ENCODE data around the gene TMPRSS6. TPM values are rescaled to one million over a fixed set of nuclear protein-coding genes. Genes with fewer than 3 reads are reported as not detected.
A peak's percentile ranks its signal among the peaks of the same experiment; 100 is the strongest.

The TMPRSS6 gene
- total RNA-seq, 4 donors from 2014 or later: 0.27 to 0.88 TPM; not detected in 2

GRCh38 chr22:37030560-37031281 lies 78.8 kb downstream of the TMPRSS6 start:
- H3K27ac ChIP-seq: peak overlapping the region in 2 of 4 donors; percentile 84 to 86
- no peak overlapping the region for H3K4me3 ChIP-seq
- peak in 1 of 3 donors; percentile 37 for DNase-seq
- TF ChIP-seq POLR2A (IDR thresholded peaks at IDR 0.05) (no peak), CTCF (IDR thresholded peaks at IDR 0.05) (no peak)
- H3K27me3 ChIP-seq: no peaks in the 10 kb centered on the region
- H3K9me3 ChIP-seq: no peaks in the 10 kb centered on the region
- peaks cover 0 to 44% (median 0%) of the 10 kb centered on the region in 3 donors for H3K36me3 ChIP-seq
- peaks cover 0 to 57% (median 2%) of the 10 kb centered on the region in 4 donors for H3K4me1 ChIP-seq

GRCh38 chr22:37028692-37029674 lies 80.5 kb downstream of the TMPRSS6 start:
- peak in 1 of 3 donors; percentile 45 for DNase-seq
- H3K36me3 ChIP-seq: peaks cover 0 to 51% (median 0%) of the 10 kb centered on the region in 3 donors
- no peak for TF ChIP-seq CTCF (IDR thresholded peaks at IDR 0.05)
- no peak for TF ChIP-seq POLR2A (IDR thresholded peaks at IDR 0.05)
- H3K27ac ChIP-seq: no peak overlapping the region
- H3K4me1 ChIP-seq: peaks cover 0 to 57% (median 2%) of the 10 kb centered on the region in 4 donors
- H3K27me3 ChIP-seq: no peaks in the 10 kb centered on the region
- no peak overlapping the region for H3K4me3 ChIP-seq
- H3K9me3 ChIP-seq: no peaks in the 10 kb centered on the region

GRCh38 chr22:37027556-37027955 lies 82.0 kb downstream of the TMPRSS6 start:
- TF ChIP-seq POLR2A (IDR thresholded peaks at IDR 0.05) (no peak), CTCF (IDR thresholded peaks at IDR 0.05) (no peak)
- Histone ChIP-seq H3K36me3 (peaks cover 0 to 51% (median 0%) of the 10 kb centered on the region in 3 donors), H3K27ac (peak overlapping the region in 1 of 4 donors; percentile 37), H3K4me3 (no peak overlapping the region), H3K4me1 (peaks cover 0 to 53% (median 0%) of the 10 kb centered on the region in 4 donors), H3K27me3 (no peaks in the 10 kb centered on the region), H3K9me3 (no peaks in the 10 kb centered on the region)
- DNase-seq: peak in 1 of 3 donors; percentile 39

GRCh38 chr22:37026325-37026724 lies 83.2 kb downstream of the TMPRSS6 start:
- Histone ChIP-seq H3K9me3 (no peaks in the 10 kb centered on the region), H3K27me3 (no peaks in the 10 kb centered on the region), H3K4me3 (peak overlapping the region in 2 of 4 donors; percentile 55 to 57), H3K4me1 (peaks cover 0 to 54% (median 1%) of the 10 kb centered on the region in 4 donors), H3K36me3 (peaks cover 0 to 51% (median 0%) of the 10 kb centered on the region in 3 donors), H3K27ac (peak overlapping the region in 1 of 4 donors; percentile 99)
- peak in 1 of 3 donors; percentile 44 for DNase-seq
- no peak for TF ChIP-seq CTCF (IDR thresholded peaks at IDR 0.05)
- TF ChIP-seq POLR2A (IDR thresholded peaks at IDR 0.05): no peak

GRCh38 chr22:37025500-37026070 lies 83.9 kb downstream of the TMPRSS6 start:
- Histone ChIP-seq H3K4me3 (peak overlapping the region in 2 of 4 donors; percentile 55 to 57), H3K27ac (peak overlapping the region in 3 of 4 donors; percentile 67 to 99 (median 95))

More at GRCh38 chr22:37025500-37026070, 83.9 kb downstream of the TMPRSS6 start:
- Histone ChIP-seq H3K9me3 (no peaks in the 10 kb centered on the region), H3K4me1 (peaks cover 0 to 55% (median 3%) of the 10 kb centered on the region in 4 donors), H3K27me3 (no peaks in the 10 kb centered on the region), H3K36me3 (peaks cover 0 to 51% (median 0%) of the 10 kb centered on the region in 3 donors)
- DNase-seq: peak in 1 of 3 donors; percentile 63
- TF ChIP-seq POLR2A (IDR thresholded peaks at IDR 0.05) (no peak), CTCF (IDR thresholded peaks at IDR 0.05) (no peak)

Data from Peyer's patch (tissue), 4 donors.